K562 (cell line): ENCODE measurements around the gene DNAJB1. TPM values are rescaled to one million over a fixed set of nuclear protein-coding genes. Genes with fewer than 3 reads are reported as not detected.

ENCODE experiments used
- ATAC-seq: fragments of 200-7000 bp; cut with Tn5 transposase; 3 replicates; pipeline ENCODE4 v1.9.1; 2020; ENCODE audit warnings: moderate library complexity
- BruUV-seq: library from RNA; stranded (reverse); fragments of 400-500 nt; replicated peaks from 2 replicates; lab custom pipeline; 2021; lab: Mats Ljungman, UMichigan
- CTCF ChIA-PET: fragments of 300-600 bp; formaldehyde crosslinking; extraction: SDS; loops from one replicate; lab custom pipeline; 2021; ENCODE audit warnings: low intra/inter-chr PET ratio; lab: Yijun Ruan, JAX
- POLR2A ChIA-PET: fragments of 300-600, 350-650 bp; sonication (Branson Sonifier 250); formaldehyde crosslinking; extraction: SDS; loops from one replicate; lab custom pipeline; 2021; ENCODE audit warnings: antibody characterized with exemption, inconsistent platforms; lab: Yijun Ruan, JAX
- DNase-seq, 4 experiments: peaks; one replicate each; pipeline versions ENCODE4 v3.0.0 to v3.0.0-alpha.2; 2011 to 2018; ENCODE audit warnings: low spot score in 3 of 4, mixed read lengths in 3 of 4; ENCODE audit errors: extremely low read depth in 1 of 4
- FAIRE-seq: peaks from 2 replicates; lab custom pipeline; 2011; peaks lifted over from hg19 to GRCh38; lab: Jason Lieb, UNC
- H2AFZ ChIP-seq: 2 replicates; pipeline ENCODE4 v1.6.0; 2011; ENCODE audit warnings: low read depth, low read length, control low read depth, inconsistent platforms
- H3K27ac ChIP-seq: fragments of 200-600 bp; 3 replicates; pipeline ENCODE4 v1.8.0; 2011; ENCODE audit warnings: low read depth, mild to moderate bottlenecking, control low read depth, inconsistent platforms, low read length, moderate library complexity, mixed read lengths; ENCODE audit errors: extremely low read depth
- H3K27me3 ChIP-seq, 2 experiments: fragments of 300-600 bp in 1 of 2; 2 replicates in 1 of 2; 3 replicates in 1 of 2; pipeline versions ENCODE4 v1.6.0 to v1.8.0; 2011; ENCODE audit warnings: inconsistent platforms in 2 of 2, low read length in 2 of 2, mild to moderate bottlenecking in 1 of 2, mixed read lengths in 1 of 2, moderate library complexity in 1 of 2; ENCODE audit not compliant: control insufficient read depth in 2 of 2, insufficient read depth in 2 of 2
- H3K36me3 ChIP-seq: fragments of 300-600 bp; 3 replicates; pipeline ENCODE4 v1.8.0; 2011; ENCODE audit warnings: mild to moderate bottlenecking, low read length, inconsistent platforms; ENCODE audit not compliant: control insufficient read depth, insufficient read depth
- H3K4me1 ChIP-seq, 2 experiments: fragments of 200-600 bp in 1 of 2; replicated peaks in 1 of 2; 2 replicates in 1 of 2; 3 replicates in 1 of 2; pipeline versions ENCODE4 v1.5.1 to v1.8.0; 2011; ENCODE audit warnings: inconsistent platforms in 2 of 2, low read length in 2 of 2, mild to moderate bottlenecking in 1 of 2, mixed read lengths in 1 of 2, moderate library complexity in 1 of 2; ENCODE audit not compliant: control insufficient read depth in 2 of 2, insufficient read depth in 2 of 2
- H3K4me2 ChIP-seq: 2 replicates; pipeline ENCODE4 v1.6.1; 2011; ENCODE audit warnings: low read length, control low read depth, inconsistent platforms, mixed read lengths; ENCODE audit not compliant: insufficient read depth
- H3K4me3 ChIP-seq: fragments of 200-600 bp; sonication (generic), shearing (Covaris generic); 2 replicates; pipeline ENCODE4 v1.5.1; 2016; ENCODE audit warnings: control low read depth, inconsistent platforms
- H3K79me2 ChIP-seq: fragments of 200-600 bp; 3 replicates; pipeline ENCODE4 v1.8.0; 2011; ENCODE audit warnings: low read length, inconsistent platforms; ENCODE audit not compliant: control insufficient read depth, insufficient read depth
- H3K9ac ChIP-seq, 2 experiments: 2 replicates each; pipeline versions ENCODE4 v1.6.0 to v1.6.1; 2011; ENCODE audit warnings: low read depth in 2 of 2, low read length in 2 of 2, control low read depth in 1 of 2, inconsistent platforms in 1 of 2, mild to moderate bottlenecking in 1 of 2, mixed read lengths in 1 of 2; ENCODE audit not compliant: insufficient read depth in 1 of 2
- H3K9me1 ChIP-seq: one replicate; pipeline ENCODE4 v1.6.0; 2011; ENCODE audit warnings: inconsistent platforms, mild to moderate bottlenecking, low read length, moderate library complexity; ENCODE audit not compliant: control insufficient read depth, insufficient read depth
- H3K9me3 ChIP-seq: replicated peaks from 2 replicates; pipeline ENCODE4 v1.5.1; 2011; ENCODE audit warnings: low read depth, low read length, inconsistent platforms; ENCODE audit not compliant: control insufficient read depth, insufficient read depth
- H4K20me1 ChIP-seq: replicated peaks from 2 replicates; pipeline ENCODE4 v1.6.1; 2011; ENCODE audit warnings: low read length, inconsistent platforms, mixed read lengths; ENCODE audit not compliant: control insufficient read depth, insufficient read depth
- C11orf30 ChIP-seq: fragments of 450-650 bp; IDR thresholded peaks from 2 replicates; pipeline ENCODE4 v1.6.1; 2016; ENCODE audit warnings: low read depth, mild to moderate bottlenecking
- MAFF ChIP-seq: IDR thresholded peaks from 2 replicates; pipeline ENCODE4 v1.6.1; 2012; ENCODE audit warnings: low read length, improper control_type of control experiment
- MAFG ChIP-seq: fragments of 450-650 bp; conservative IDR thresholded peaks from 2 replicates; pipeline ENCODE4 v1.6.1; 2016; ENCODE audit warnings: missing genetic modification characterization, missing compliant biosample characterization
- RBFOX2 ChIP-seq: fragments of 200-400 bp; formaldehyde crosslinking; IDR thresholded peaks from 2 replicates; pipeline ENCODE4 v1.6.1; 2017; ENCODE audit warnings: low read depth, mild to moderate bottlenecking, low read length, moderate library complexity
- SMAD4 ChIP-seq: fragments of 250-450 bp; sonication (Bioruptor Pico); conservative IDR thresholded peaks from 2 replicates; pipeline ENCODE4 v1.8.0; 2021; ENCODE audit warnings: inconsistent platforms, mild to moderate bottlenecking, moderate library complexity
- WHSC1 ChIP-seq: IDR thresholded peaks from one replicate; pipeline ENCODE4 v1.6.1; 2012; ENCODE audit warnings: low read length, control low read depth, inconsistent platforms
- ZNF316 ChIP-seq: fragments of 450-650 bp; IDR thresholded peaks from 2 replicates; pipeline ENCODE4 v1.6.1; 2016
- WGBS: fragments of 100-300 bp; shearing (Covaris generic); methylation state at CpG from one replicate; pipeline ENCODE4 v1.1.6; 2016; ENCODE audit warnings: low coverage, mixed read lengths; ENCODE audit not compliant: insufficient coverage; ENCODE audit errors: missing lambda C conversion rate; 5-methylcytosine and 5-hydroxymethylcytosine counted together
- in situ Hi-C: fragments of 300-500 bp; cut with MboI; formaldehyde crosslinking; loops from 4 replicates; pipeline ENCODE4 v1.15.0; 2018; ENCODE audit warnings: inconsistent platforms, mixed read lengths
- intact Hi-C: fragments of 100-400 bp; cut with micrococcal nuclease; formaldehyde crosslinking; loops from 2 replicates; pipeline ENCODE4 v1.14.2; 2022
- polyA plus RNA-seq, 8 experiments: library from polyadenylated mRNA; depleted of rRNA in 4 of 8; stranded (reverse) in 5 of 8; unstranded in 3 of 8; fragments of >200 nt; fragmentation: Nextera tagmentation in 2 of 8; fragmentation: Illumina TruSeq in 1 of 8; extraction: Ambion mirVana in 2 of 8; extraction: Trizol in 1 of 8; gene quantifications; 2 replicates each; pipeline versions ENCODE4 v1.2.1 to v1.2.3, GENCODE V29; 2011 to 2014; ENCODE audit warnings: inconsistent platforms in 1 of 8, missing spikeins in 1 of 8
- total RNA-seq, 7 experiments: library from RNA; depleted of rRNA in 6 of 7; stranded (reverse); fragments of >200 nt in 6 of 7; fragmentation: Illumina TruSeq in 2 of 7; extraction: Trizol in 2 of 7; gene quantifications; 2 replicates each; pipeline versions ENCODE4 v1.2.1 to v1.2.3, GENCODE V29; 2011 to 2021; ENCODE audit warnings: low replicate concordance in 1 of 7
- TF ChIP-seq, protein P1 (sequence below): fragments of 450-650 bp; IDR thresholded peaks from 2 replicates; pipeline ENCODE4 v1.7.1; 2018; ENCODE audit warnings: mild to moderate bottlenecking, low read depth; ENCODE audit not compliant: partially characterized antibody

DNAJB1 gene
- total and polyA plus RNA-seq, 9 of the 15 experiments (the other 6 are each of a cell fraction or from before 2014, with no cell fraction given): 13.2 to 113 (median 62.1) TPM

- ChIA-PET CTCF (no interaction called here), POLR2A (interaction anchor here (0.9 to 1.4 kb wide), 4 partner anchors 9 to 19 kb away, joined by 3 to 6 read pairs (median 4); no protein-coding TSS in a partner anchor)
- BruUV-seq: no TSS peak
- in situ Hi-C loops (no loop called here), intact Hi-C loops (no loop called here)
- 34% methylated on average over 6 of the region's 6 CpGs for WGBS
- peaks cover 22 to 46% of the 10 kb centered on the region in 2 experiments; a peak in 4 of 5 replicates for H3K4me1 ChIP-seq
- DNase-seq (no peak), FAIRE-seq (no peak), ATAC-seq (no peak)
- H4K20me1 ChIP-seq: peaks cover 5% of the 10 kb centered on the region; the same call in 1 of the 2 replicates
- H3K79me2 ChIP-seq: peaks cover 13% of the 10 kb centered on the region
- H3K9me3 ChIP-seq: no peaks in the 10 kb centered on the region
- peak overlapping the region; percentile 64 for H2AFZ ChIP-seq
- H3K4me3 ChIP-seq: no peak overlapping the region
- H3K4me2 ChIP-seq: peak overlapping the region; percentile 26
- H3K36me3 ChIP-seq: peaks cover 3% of the 10 kb centered on the region; the same call in 2 of the 3 replicates
- TF ChIP-seq ZNF316 (peak; percentile 82), WHSC1 (no peak), MAFG (tag) (peak; percentile 60), C11orf30 (peak; percentile 60), SMAD4 (CRISPR knock-in tag) (no peak), RBFOX2 (no peak), MAFF (peak; percentile 17; the same call in 1 of the 2 replicates)
- TF ChIP-seq, protein P1, sequence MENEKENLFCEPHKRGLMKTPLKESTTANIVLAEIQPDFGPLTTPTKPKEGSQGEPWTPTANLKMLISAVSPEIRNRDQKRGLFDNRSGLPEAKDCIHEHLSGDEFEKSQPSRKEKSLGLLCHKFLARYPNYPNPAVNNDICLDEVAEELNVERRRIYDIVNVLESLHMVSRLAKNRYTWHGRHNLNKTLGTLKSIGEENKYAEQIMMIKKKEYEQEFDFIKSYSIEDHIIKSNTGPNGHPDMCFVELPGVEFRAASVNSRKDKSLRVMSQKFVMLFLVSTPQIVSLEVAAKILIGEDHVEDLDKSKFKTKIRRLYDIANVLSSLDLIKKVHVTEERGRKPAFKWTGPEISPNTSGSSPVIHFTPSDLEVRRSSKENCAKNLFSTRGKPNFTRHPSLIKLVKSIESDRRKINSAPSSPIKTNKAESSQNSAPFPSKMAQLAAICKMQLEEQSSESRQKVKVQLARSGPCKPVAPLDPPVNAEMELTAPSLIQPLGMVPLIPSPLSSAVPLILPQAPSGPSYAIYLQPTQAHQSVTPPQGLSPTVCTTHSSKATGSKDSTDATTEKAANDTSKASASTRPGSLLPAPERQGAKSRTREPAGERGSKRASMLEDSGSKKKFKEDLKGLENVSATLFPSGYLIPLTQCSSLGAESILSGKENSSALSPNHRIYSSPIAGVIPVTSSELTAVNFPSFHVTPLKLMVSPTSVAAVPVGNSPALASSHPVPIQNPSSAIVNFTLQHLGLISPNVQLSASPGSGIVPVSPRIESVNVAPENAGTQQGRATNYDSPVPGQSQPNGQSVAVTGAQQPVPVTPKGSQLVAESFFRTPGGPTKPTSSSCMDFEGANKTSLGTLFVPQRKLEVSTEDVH: no peak
- no peaks in the 10 kb centered on the region for H3K9me1 ChIP-seq
- H3K27me3 ChIP-seq: no peaks in the 10 kb centered on the region
- peak overlapping the region in 1 of 2 experiments; percentile 32; a peak in 1 of 4 replicates for H3K9ac ChIP-seq
- peak overlapping the region; percentile 11; the same call in 1 of the 3 replicates for H3K27ac ChIP-seq
Measured at GRCh38 chr19:14525729-14526128, 7.5 kb upstream of the DNAJB1 start.
